ENCODE data around the gene VOPP1. TPM values are rescaled to one million over a fixed set of nuclear protein-coding genes. Genes with fewer than 3 reads are reported as not detected.
"Not testable (repeated sequence)": the region's sequence is repeated elsewhere in the genome, so short reads cannot be mapped to it uniquely, and the experiment has no call there.

Gene VOPP1
- total and polyA plus RNA-seq, 9 of the 15 experiments (the other 6 are each of a cell fraction or from before 2014, with no cell fraction given), result 8.2 to 45.8 (median 31.2) TPM

DNA sequence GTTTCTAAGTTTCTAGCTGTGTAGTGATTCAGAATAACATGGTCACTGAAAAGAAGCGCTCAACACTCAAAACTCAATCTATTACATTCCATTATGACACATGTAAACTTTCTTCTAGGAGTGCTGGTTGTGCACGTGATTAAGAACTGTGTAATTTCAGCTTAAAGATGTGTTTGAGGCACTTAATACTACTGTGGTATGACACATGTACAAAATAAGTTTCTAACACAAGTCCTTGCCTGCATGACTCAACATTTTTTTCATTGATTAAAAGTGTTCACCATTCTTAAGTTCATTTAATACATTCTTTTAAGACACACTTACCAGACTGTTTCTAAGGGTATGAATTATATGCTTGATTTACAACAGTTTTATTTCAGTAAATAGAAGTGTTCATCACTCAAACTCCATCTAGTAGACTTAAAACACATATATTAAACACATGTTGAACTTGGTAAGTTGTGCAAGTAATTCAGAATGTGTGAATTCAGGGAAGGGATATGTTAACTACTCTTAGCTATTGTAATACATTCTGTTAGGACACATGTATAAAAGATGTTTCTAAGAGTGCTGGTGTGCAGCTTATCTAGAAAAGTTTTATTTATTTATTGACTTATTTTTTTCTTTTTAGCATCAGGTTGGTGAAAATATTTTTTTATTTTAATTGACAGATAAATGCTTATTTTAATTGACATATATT, 42.2 kb upstream of the VOPP1 start:
- H3K4me1 ChIP-seq (replicated peaks in 1 of 2; ENCODE audit: control insufficient read depth in 2 of 2, insufficient read depth in 2 of 2, low read length in 2 of 2); DNase-seq (ENCODE audit: extremely low read depth in 1 of 4, low spot score in 3 of 4); intact Hi-C loops (cut with micrococcal nuclease); POLR2A ChIA-PET; H3K27ac ChIP-seq (ENCODE audit: extremely low read depth, low read depth, low read length); H3K9me3 ChIP-seq (replicated peaks; ENCODE audit: control insufficient read depth, insufficient read depth, low read depth, low read length); H3K9ac ChIP-seq (ENCODE audit: insufficient read depth in 1 of 2, low read depth in 2 of 2, low read length in 2 of 2); H3K4me3 ChIP-seq; ATAC-seq; BruUV-seq (replicated peaks); H3K79me2 ChIP-seq (ENCODE audit: control insufficient read depth, insufficient read depth, low read length); H4K20me1 ChIP-seq (replicated peaks; ENCODE audit: control insufficient read depth, insufficient read depth, low read length); in situ Hi-C loops (cut with MboI); H3K9me1 ChIP-seq (ENCODE audit: control insufficient read depth, insufficient read depth, low read length); H2AFZ ChIP-seq (ENCODE audit: low read depth, low read length); CTCF ChIA-PET (ENCODE audit: low intra/inter-chr PET ratio); H3K27me3 ChIP-seq (ENCODE audit: control insufficient read depth in 2 of 2, insufficient read depth in 2 of 2, low read length in 2 of 2); H3K4me2 ChIP-seq (ENCODE audit: insufficient read depth, low read length); H3K36me3 ChIP-seq (ENCODE audit: control insufficient read depth, insufficient read depth, low read length): not testable (repeated sequence)
- WGBS (ENCODE audit: insufficient coverage, low coverage, missing lambda C conversion rate), result 2% methylated on average over 2 of the region's 2 CpGs
- peak; percentile 67 for FAIRE-seq
- TF ChIP-seq NFE2L1 (tag; IDR thresholded peaks at IDR 0.05; ENCODE audit: borderline replicate concordance, low read depth), result peak; percentile 33; the same call in 1 of the 2 replicates
- TF ChIP-seq MAFG (tag; conservative IDR thresholded peaks at IDR 0.05), result peak; percentile 31; the same call in 1 of the 2 replicates

- FAIRE-seq; H3K4me1 ChIP-seq (replicated peaks in 1 of 2; ENCODE audit: control insufficient read depth in 2 of 2, insufficient read depth in 2 of 2, low read length in 2 of 2); H3K9me1 ChIP-seq (ENCODE audit: control insufficient read depth, insufficient read depth, low read length); H3K9me3 ChIP-seq (replicated peaks; ENCODE audit: control insufficient read depth, insufficient read depth, low read depth, low read length); H3K9ac ChIP-seq (ENCODE audit: insufficient read depth in 1 of 2, low read depth in 2 of 2, low read length in 2 of 2); H4K20me1 ChIP-seq (replicated peaks; ENCODE audit: control insufficient read depth, insufficient read depth, low read length); H3K79me2 ChIP-seq (ENCODE audit: control insufficient read depth, insufficient read depth, low read length); H3K4me2 ChIP-seq (ENCODE audit: insufficient read depth, low read length); POLR2A ChIA-PET; H3K27me3 ChIP-seq (ENCODE audit: control insufficient read depth in 2 of 2, insufficient read depth in 2 of 2, low read length in 2 of 2); H3K36me3 ChIP-seq (ENCODE audit: control insufficient read depth, insufficient read depth, low read length); intact Hi-C loops (cut with micrococcal nuclease); ATAC-seq; in situ Hi-C loops (cut with MboI); CTCF ChIA-PET (ENCODE audit: low intra/inter-chr PET ratio); H2AFZ ChIP-seq (ENCODE audit: low read depth, low read length); H3K4me3 ChIP-seq; H3K27ac ChIP-seq (ENCODE audit: extremely low read depth, low read depth, low read length); DNase-seq (ENCODE audit: extremely low read depth in 1 of 4, low spot score in 3 of 4); BruUV-seq (replicated peaks): not testable (repeated sequence)
- 0% methylated on average over 1 of the region's 1 CpG for WGBS (ENCODE audit: insufficient coverage, low coverage, missing lambda C conversion rate)
Measured at GRCh38 chr7:55609726-55610125, 37.4 kb upstream of the VOPP1 start.
